ENCODE data around the gene OCEL1. TPM values are rescaled to one million over a fixed set of nuclear protein-coding genes. Genes with fewer than 3 reads are reported as not detected.

Gene OCEL1
- total and polyA plus RNA-seq, 2 of the 13 experiments (the other 11 are each of a cell fraction or from before 2014, with no cell fraction given), result 10.6 to 17.2 TPM

DNA sequence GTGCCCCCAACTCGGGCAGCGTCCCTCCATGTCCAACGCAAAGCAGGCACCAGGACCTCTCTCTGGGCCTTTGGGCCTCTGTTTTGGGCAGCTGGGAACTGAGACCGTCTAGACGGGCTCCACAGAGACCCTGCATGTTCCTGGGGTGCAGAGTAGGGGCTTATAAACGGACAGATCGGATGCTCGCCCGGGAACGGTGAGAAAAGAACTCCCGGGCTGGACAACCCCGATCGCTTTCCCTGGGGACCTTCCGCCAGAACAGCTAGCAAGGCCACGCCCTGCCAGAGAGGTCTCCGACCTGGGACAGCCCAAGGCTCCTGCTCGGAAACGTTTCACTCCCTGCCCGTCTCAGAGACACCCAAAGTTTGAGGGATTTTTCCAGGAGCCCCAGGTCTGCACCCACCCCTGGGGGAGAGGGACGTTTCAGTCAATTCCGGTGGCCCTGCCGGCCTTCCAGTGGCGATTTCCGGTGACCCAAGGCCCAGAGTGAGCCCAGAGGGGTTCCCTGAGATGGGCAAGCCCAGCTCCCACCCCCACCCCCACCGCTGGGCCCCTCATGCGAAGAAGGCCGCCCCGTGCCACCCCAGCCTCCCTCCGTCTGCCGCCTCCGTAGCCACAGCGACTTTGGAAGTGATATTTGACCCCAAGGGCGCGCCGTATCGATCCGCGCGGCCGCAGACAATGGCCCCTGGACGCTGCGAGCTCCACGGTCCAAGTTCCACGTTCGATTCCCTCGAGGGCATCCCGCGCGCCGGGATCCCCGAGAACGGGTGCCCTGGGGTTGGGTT, 18.0 kb downstream of the OCEL1 start (continued):
- TF ChIP-seq, protein P1, sequence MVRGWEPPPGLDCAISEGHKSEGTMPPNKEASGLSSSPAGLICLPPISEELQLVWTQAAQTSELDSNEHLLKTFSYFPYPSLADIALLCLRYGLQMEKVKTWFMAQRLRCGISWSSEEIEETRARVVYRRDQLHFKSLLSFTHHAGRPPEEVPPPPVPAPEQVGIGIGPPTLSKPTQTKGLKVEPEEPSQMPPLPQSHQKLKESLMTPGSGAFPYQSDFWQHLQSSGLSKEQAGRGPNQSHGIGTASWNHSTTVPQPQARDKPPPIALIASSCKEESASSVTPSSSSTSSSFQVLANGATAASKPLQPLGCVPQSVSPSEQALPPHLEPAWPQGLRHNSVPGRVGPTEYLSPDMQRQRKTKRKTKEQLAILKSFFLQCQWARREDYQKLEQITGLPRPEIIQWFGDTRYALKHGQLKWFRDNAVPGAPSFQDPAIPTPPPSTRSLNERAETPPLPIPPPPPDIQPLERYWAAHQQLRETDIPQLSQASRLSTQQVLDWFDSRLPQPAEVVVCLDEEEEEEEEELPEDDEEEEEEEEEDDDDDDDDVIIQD (CRISPR knock-in tag; IDR thresholded peaks at IDR 0.05; ENCODE audit: low read depth), result no peak
- TF ChIP-seq ZFP41 (CRISPR knock-in tag; IDR thresholded peaks at IDR 0.05; ENCODE audit: borderline replicate concordance), result no peak
- TF ChIP-seq MXD4 (CRISPR knock-in tag; IDR thresholded peaks at IDR 0.05), result 0 out of 2 replicates have a peak, but pooled peaks have one; percentile 27
- no peak for TF ChIP-seq DNMT3B (CRISPR knock-in tag; conservative IDR thresholded peaks at IDR 0.05)
- TF ChIP-seq ARNT (IDR thresholded peaks at IDR 0.05), result no peak
- TF ChIP-seq ZNF619 (CRISPR knock-in tag; IDR thresholded peaks at IDR 0.05), result no peak
- TF ChIP-seq, protein P2, sequence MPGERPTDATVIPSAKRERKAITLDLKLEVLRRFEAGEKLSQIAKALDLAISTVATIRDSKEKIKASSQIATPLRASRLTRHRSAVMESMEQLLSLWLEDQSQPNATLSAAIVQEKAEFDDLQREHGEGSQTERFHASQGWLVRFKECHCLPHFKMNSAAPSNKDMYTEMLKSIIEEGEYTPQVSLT (CRISPR knock-in tag; IDR thresholded peaks at IDR 0.05; ENCODE audit: borderline replicate concordance, low read depth), result no peak
- 0 out of 3 replicates have a peak, but pooled peaks have one; percentile 50 for TF ChIP-seq MXI1 (IDR thresholded peaks at IDR 0.05; ENCODE audit: borderline replicate concordance, low read depth, low read length)
- TF ChIP-seq FOXK2 (IDR thresholded peaks at IDR 0.05), result no peak
- TF ChIP-seq NFKBIZ (CRISPR knock-in tag; IDR thresholded peaks at IDR 0.05), result no peak
- TF ChIP-seq ZMYM3 (CRISPR knock-in tag; IDR thresholded peaks at IDR 0.05), result peak; percentile 94
- TF ChIP-seq ZNF747 (CRISPR knock-in tag; IDR thresholded peaks at IDR 0.05; ENCODE audit: borderline replicate concordance), result no peak
- TF ChIP-seq RBM39 (IDR thresholded peaks at IDR 0.05; ENCODE audit: low read depth, low read length, poor library complexity, severe bottlenecking), result no peak
- no peak for TF ChIP-seq ZNF446 (CRISPR knock-in tag; IDR thresholded peaks at IDR 0.05)
- 0 out of 2 replicates have a peak, but pooled peaks have one; percentile 55 for TF ChIP-seq ZC3H13 (CRISPR knock-in tag; IDR thresholded peaks at IDR 0.05)
- TF ChIP-seq CHCHD3 (CRISPR knock-in tag; IDR thresholded peaks at IDR 0.05), result no peak
- no peak for TF ChIP-seq CBX2 (IDR thresholded peaks at IDR 0.05; ENCODE audit: low read depth, low read length)
- no peak for TF ChIP-seq CBX2 (CRISPR knock-in tag; IDR thresholded peaks at IDR 0.05; ENCODE audit: low read depth)
- TF ChIP-seq, protein P3, sequence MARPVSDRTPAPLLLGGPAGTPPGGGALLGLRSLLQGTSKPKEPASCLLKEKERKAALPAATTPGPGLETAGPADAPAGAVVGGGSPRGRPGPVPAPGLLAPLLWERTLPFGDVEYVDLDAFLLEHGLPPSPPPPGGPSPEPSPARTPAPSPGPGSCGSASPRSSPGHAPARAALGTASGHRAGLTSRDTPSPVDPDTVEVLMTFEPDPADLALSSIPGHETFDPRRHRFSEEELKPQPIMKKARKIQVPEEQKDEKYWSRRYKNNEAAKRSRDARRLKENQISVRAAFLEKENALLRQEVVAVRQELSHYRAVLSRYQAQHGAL (CRISPR knock-in tag; IDR thresholded peaks at IDR 0.05; ENCODE audit: not compliant biosample characterization), result no peak
- no peak for TF ChIP-seq ZNF382 (CRISPR knock-in tag; IDR thresholded peaks at IDR 0.05; ENCODE audit: borderline replicate concordance)
- TF ChIP-seq PAX8 (CRISPR knock-in tag; IDR thresholded peaks at IDR 0.05; ENCODE audit: borderline replicate concordance), result no peak
- TF ChIP-seq, protein P4, sequence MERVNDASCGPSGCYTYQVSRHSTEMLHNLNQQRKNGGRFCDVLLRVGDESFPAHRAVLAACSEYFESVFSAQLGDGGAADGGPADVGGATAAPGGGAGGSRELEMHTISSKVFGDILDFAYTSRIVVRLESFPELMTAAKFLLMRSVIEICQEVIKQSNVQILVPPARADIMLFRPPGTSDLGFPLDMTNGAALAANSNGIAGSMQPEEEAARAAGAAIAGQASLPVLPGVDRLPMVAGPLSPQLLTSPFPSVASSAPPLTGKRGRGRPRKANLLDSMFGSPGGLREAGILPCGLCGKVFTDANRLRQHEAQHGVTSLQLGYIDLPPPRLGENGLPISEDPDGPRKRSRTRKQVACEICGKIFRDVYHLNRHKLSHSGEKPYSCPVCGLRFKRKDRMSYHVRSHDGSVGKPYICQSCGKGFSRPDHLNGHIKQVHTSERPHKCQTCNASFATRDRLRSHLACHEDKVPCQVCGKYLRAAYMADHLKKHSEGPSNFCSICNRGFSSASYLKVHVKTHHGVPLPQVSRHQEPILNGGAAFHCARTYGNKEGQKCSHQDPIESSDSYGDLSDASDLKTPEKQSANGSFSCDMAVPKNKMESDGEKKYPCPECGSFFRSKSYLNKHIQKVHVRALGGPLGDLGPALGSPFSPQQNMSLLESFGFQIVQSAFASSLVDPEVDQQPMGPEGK (CRISPR knock-in tag; IDR thresholded peaks at IDR 0.05), result peak; percentile 88
- TF ChIP-seq, protein P5, sequence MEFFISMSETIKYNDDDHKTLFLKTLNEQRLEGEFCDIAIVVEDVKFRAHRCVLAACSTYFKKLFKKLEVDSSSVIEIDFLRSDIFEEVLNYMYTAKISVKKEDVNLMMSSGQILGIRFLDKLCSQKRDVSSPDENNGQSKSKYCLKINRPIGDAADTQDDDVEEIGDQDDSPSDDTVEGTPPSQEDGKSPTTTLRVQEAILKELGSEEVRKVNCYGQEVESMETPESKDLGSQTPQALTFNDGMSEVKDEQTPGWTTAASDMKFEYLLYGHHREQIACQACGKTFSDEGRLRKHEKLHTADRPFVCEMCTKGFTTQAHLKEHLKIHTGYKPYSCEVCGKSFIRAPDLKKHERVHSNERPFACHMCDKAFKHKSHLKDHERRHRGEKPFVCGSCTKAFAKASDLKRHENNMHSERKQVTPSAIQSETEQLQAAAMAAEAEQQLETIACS (CRISPR knock-in tag; IDR thresholded peaks at IDR 0.05), result peak; percentile 68
- TF ChIP-seq ZNF253 (CRISPR knock-in tag; IDR thresholded peaks at IDR 0.05; ENCODE audit: borderline replicate concordance), result no peak
- TF ChIP-seq RBM22 (optimal IDR thresholded peaks at IDR 0.05; ENCODE audit: low read length), result no peak

Data from HepG2 (cell line).